Activated naive CD8-positive, alpha-beta T cell treated with anti-CD3 and anti-CD28 coated beads for 36 hours (primary cell): ENCODE measurements around the gene ITPR2. TPM values are rescaled to one million over a fixed set of nuclear protein-coding genes. Genes with fewer than 3 reads are reported as not detected.

Experiments
- DNase-seq: peaks from one replicate; pipeline ENCODE4 v3.0.0; 2021
- H3K27ac Mint-ChIP-seq: one replicate; pipeline ENCODE4 v1.8.0; 2022; ENCODE audit warnings: mild to moderate bottlenecking, moderate library complexity, mixed read lengths
- H3K27me3 Mint-ChIP-seq: one replicate; pipeline ENCODE4 v1.8.0; 2022; ENCODE audit warnings: mild to moderate bottlenecking, mixed read lengths
- H3K36me3 Mint-ChIP-seq: one replicate; pipeline ENCODE4 v1.8.0; 2021; ENCODE audit warnings: mild to moderate bottlenecking, mixed read lengths
- H3K4me1 Mint-ChIP-seq: one replicate; pipeline ENCODE4 v1.8.0; 2021; ENCODE audit warnings: mixed read lengths
- H3K4me3 Mint-ChIP-seq: one replicate; pipeline ENCODE4 v1.8.0; 2022; ENCODE audit warnings: mild to moderate bottlenecking, moderate library complexity, mixed read lengths
- H3K9me3 Mint-ChIP-seq: one replicate; pipeline ENCODE4 v1.8.0; 2022; ENCODE audit warnings: mixed read lengths
- total RNA-seq, 2 experiments: library from RNA; stranded (reverse); gene quantifications; one replicate each; pipeline ENCODE4 v1.2.3, GENCODE V29; 2021

Gene ITPR2
- total RNA-seq, 2 experiments from 2014 or later = 27.3 TPM

- Mint-ChIP-seq H3K4me1 (no peaks in the 10 kb centered on the region), H3K27me3 (peaks cover 7% of the 10 kb centered on the region), H3K36me3 (no peaks in the 10 kb centered on the region), H3K4me3 (no peak overlapping the region), H3K9me3 (no peaks in the 10 kb centered on the region), H3K27ac (no peak overlapping the region)
- DNase-seq = no peak
These were observed 24.6 kb upstream of the ITPR2 start for GRCh38 chr12:26857465-26858176.

- no peak overlapping the region for H3K27ac Mint-ChIP-seq
- H3K36me3 Mint-ChIP-seq = no peaks in the 10 kb centered on the region
- DNase-seq = no peak
- no peak overlapping the region for H3K4me3 Mint-ChIP-seq
- H3K9me3 Mint-ChIP-seq = no peaks in the 10 kb centered on the region
- H3K4me1 Mint-ChIP-seq = no peaks in the 10 kb centered on the region
- no peaks in the 10 kb centered on the region for H3K27me3 Mint-ChIP-seq
These were observed 22.3 kb upstream of the ITPR2 start for GRCh38 chr12:26855337-26855736.

GRCh38 chr12:26854031-26854390 is 21.0 kb upstream of the ITPR2 start:
- Mint-ChIP-seq H3K27ac (no peak overlapping the region), H3K4me3 (no peak overlapping the region)

GRCh38 chr12:26853303-26854030 is 20.5 kb upstream of the ITPR2 start:
- peak; percentile 66 for DNase-seq
- Mint-ChIP-seq H3K9me3 (no peaks in the 10 kb centered on the region), H3K4me1 (no peaks in the 10 kb centered on the region), H3K4me3 (no peak overlapping the region), H3K27me3 (no peaks in the 10 kb centered on the region), H3K36me3 (no peaks in the 10 kb centered on the region), H3K27ac (no peak overlapping the region)

More at GRCh38 chr12:26854031-26854390, 21.0 kb upstream of the ITPR2 start:
- no peaks in the 10 kb centered on the region for H3K27me3 Mint-ChIP-seq
- H3K4me1 Mint-ChIP-seq = no peaks in the 10 kb centered on the region
- no peaks in the 10 kb centered on the region for H3K36me3 Mint-ChIP-seq
- no peaks in the 10 kb centered on the region for H3K9me3 Mint-ChIP-seq
- no peak for DNase-seq

- Mint-ChIP-seq H3K4me3 (no peak overlapping the region), H3K27ac (no peak overlapping the region), H3K36me3 (no peaks in the 10 kb centered on the region), H3K27me3 (no peaks in the 10 kb centered on the region), H3K9me3 (no peaks in the 10 kb centered on the region), H3K4me1 (no peaks in the 10 kb centered on the region)
- DNase-seq = no peak
These were observed 18.2 kb upstream of the ITPR2 start for GRCh38 chr12:26851031-26851809.

- no peaks in the 10 kb centered on the region for H3K4me1 Mint-ChIP-seq
- H3K27ac Mint-ChIP-seq = no peak overlapping the region
- H3K4me3 Mint-ChIP-seq = no peak overlapping the region
- peaks cover 11% of the 10 kb centered on the region for H3K27me3 Mint-ChIP-seq
- no peaks in the 10 kb centered on the region for H3K9me3 Mint-ChIP-seq
- no peaks in the 10 kb centered on the region for H3K36me3 Mint-ChIP-seq
- DNase-seq = no peak
These were observed 15.3 kb upstream of the ITPR2 start for GRCh38 chr12:26848156-26848825.

GRCh38 chr12:26847431-26847830 is 14.4 kb upstream of the ITPR2 start:
- Mint-ChIP-seq H3K27ac (no peak overlapping the region), H3K36me3 (no peaks in the 10 kb centered on the region), H3K4me1 (no peaks in the 10 kb centered on the region), H3K4me3 (no peak overlapping the region), H3K9me3 (no peaks in the 10 kb centered on the region), H3K27me3 (peaks cover 11% of the 10 kb centered on the region)
- no peak for DNase-seq

- H3K9me3 Mint-ChIP-seq = no peaks in the 10 kb centered on the region
- no peak overlapping the region for H3K27ac Mint-ChIP-seq
- DNase-seq = no peak
- no peak overlapping the region for H3K4me3 Mint-ChIP-seq
- peaks cover 11% of the 10 kb centered on the region for H3K27me3 Mint-ChIP-seq
- H3K4me1 Mint-ChIP-seq = peaks cover 2% of the 10 kb centered on the region
- no peaks in the 10 kb centered on the region for H3K36me3 Mint-ChIP-seq
These were observed 13.4 kb upstream of the ITPR2 start for GRCh38 chr12:26846416-26846815.

- peaks cover 5% of the 10 kb centered on the region for H3K4me1 Mint-ChIP-seq
- no peaks in the 10 kb centered on the region for H3K36me3 Mint-ChIP-seq
- no peak overlapping the region for H3K27ac Mint-ChIP-seq
- H3K27me3 Mint-ChIP-seq = peaks cover 11% of the 10 kb centered on the region
- no peaks in the 10 kb centered on the region for H3K9me3 Mint-ChIP-seq
- no peak overlapping the region for H3K4me3 Mint-ChIP-seq
- no peak for DNase-seq
These were observed 13.0 kb upstream of the ITPR2 start for GRCh38 chr12:26845984-26846383.

- H3K4me3 Mint-ChIP-seq = no peak overlapping the region
- peaks cover 11% of the 10 kb centered on the region for H3K27me3 Mint-ChIP-seq
- H3K4me1 Mint-ChIP-seq = peaks cover 7% of the 10 kb centered on the region
- DNase-seq = peak; percentile 5
- no peaks in the 10 kb centered on the region for H3K9me3 Mint-ChIP-seq
- H3K27ac Mint-ChIP-seq = no peak overlapping the region
- H3K36me3 Mint-ChIP-seq = no peaks in the 10 kb centered on the region
These were observed 12.2 kb upstream of the ITPR2 start for GRCh38 chr12:26845057-26845666.

GRCh38 chr12:26843311-26843710 is 10.3 kb upstream of the ITPR2 start:
- H3K4me1 Mint-ChIP-seq = peaks cover 7% of the 10 kb centered on the region
- H3K27ac Mint-ChIP-seq = no peak overlapping the region
- peaks cover 11% of the 10 kb centered on the region for H3K27me3 Mint-ChIP-seq
- DNase-seq = no peak
- H3K9me3 Mint-ChIP-seq = no peaks in the 10 kb centered on the region
- H3K36me3 Mint-ChIP-seq = no peaks in the 10 kb centered on the region
- no peak overlapping the region for H3K4me3 Mint-ChIP-seq

GRCh38 chr12:26841085-26841484 is 8.1 kb upstream of the ITPR2 start:
- DNase-seq = no peak
- Mint-ChIP-seq H3K4me1 (peaks cover 7% of the 10 kb centered on the region), H3K27me3 (peaks cover 11% of the 10 kb centered on the region), H3K4me3 (no peak overlapping the region), H3K27ac (no peak overlapping the region), H3K36me3 (no peaks in the 10 kb centered on the region), H3K9me3 (no peaks in the 10 kb centered on the region)

- no peak for DNase-seq
- peaks cover 10% of the 10 kb centered on the region for H3K4me1 Mint-ChIP-seq
- H3K27ac Mint-ChIP-seq = no peak overlapping the region
- H3K36me3 Mint-ChIP-seq = no peaks in the 10 kb centered on the region
- no peaks in the 10 kb centered on the region for H3K9me3 Mint-ChIP-seq
- H3K27me3 Mint-ChIP-seq = no peaks in the 10 kb centered on the region
- H3K4me3 Mint-ChIP-seq = no peak overlapping the region
These were observed 6.5 kb upstream of the ITPR2 start for GRCh38 chr12:26839512-26839911.

GRCh38 chr12:26838888-26839416 is 6.0 kb upstream of the ITPR2 start:
- Mint-ChIP-seq H3K36me3 (no peaks in the 10 kb centered on the region), H3K4me1 (peaks cover 14% of the 10 kb centered on the region), H3K4me3 (no peak overlapping the region), H3K27me3 (no peaks in the 10 kb centered on the region), H3K9me3 (no peaks in the 10 kb centered on the region), H3K27ac (no peak overlapping the region)
- DNase-seq = no peak
